NCI-H187 treated with DMSO at 0.1 percent for 48 hours (cell line): ENCODE results near the gene TUFT1.
"Not testable (repeated sequence)": the region's sequence is repeated elsewhere in the genome, so short reads cannot be mapped to it uniquely, and the experiment has no call there.

Experiments used
- DNase-seq: peaks from one replicate; lab custom pipeline; 2025; lab: John Stamatoyannopoulos, UW

Gene TUFT1

GRCh38 chr1:151512801-151513625, 27.1 kb upstream of the TUFT1 start:
- DNase-seq = no peak

- DNase-seq = no peak
Measured at GRCh38 chr1:151513626-151514121, 26.4 kb upstream of the TUFT1 start.

GRCh38 chr1:151514366-151514765, 25.7 kb upstream of the TUFT1 start:
- DNase-seq = no peak

- no peak for DNase-seq
Measured at GRCh38 chr1:151515265-151515664, 24.8 kb upstream of the TUFT1 start.

- DNase-seq = no peak
Measured at GRCh38 chr1:151516031-151516511, 24.0 kb upstream of the TUFT1 start.

- DNase-seq = no peak
Measured at GRCh38 chr1:151518431-151518830, 21.7 kb upstream of the TUFT1 start.

- DNase-seq = no peak
Measured at GRCh38 chr1:151518936-151519335, 21.2 kb upstream of the TUFT1 start.

- no peak for DNase-seq
Measured at GRCh38 chr1:151519667-151520066, 20.4 kb upstream of the TUFT1 start.

- DNase-seq = no peak
Measured at GRCh38 chr1:151520359-151520758, 19.8 kb upstream of the TUFT1 start.

GRCh38 chr1:151522427-151522826, 17.7 kb upstream of the TUFT1 start:
- DNase-seq = not testable (repeated sequence)

GRCh38 chr1:151523326-151523725, 16.8 kb upstream of the TUFT1 start:
- no peak for DNase-seq

- no peak for DNase-seq
Measured at GRCh38 chr1:151524736-151525135, 15.4 kb upstream of the TUFT1 start.

GRCh38 chr1:151526735-151527525, 13.2 kb upstream of the TUFT1 start:
- no peak for DNase-seq

GRCh38 chr1:151529211-151529702, 10.9 kb upstream of the TUFT1 start:
- DNase-seq = no peak

GRCh38 chr1:151529781-151530180, 10.3 kb upstream of the TUFT1 start:
- no peak for DNase-seq

GRCh38 chr1:151530461-151530860, 9.6 kb upstream of the TUFT1 start:
- no peak for DNase-seq

GRCh38 chr1:151533870-151534269, 6.2 kb upstream of the TUFT1 start:
- DNase-seq = no peak

- peak; percentile 49 for DNase-seq
Measured at GRCh38 chr1:151534662-151535278, 5.3 kb upstream of the TUFT1 start.

- DNase-seq = no peak
Measured at GRCh38 chr1:151535326-151536271, 4.5 kb upstream of the TUFT1 start.

- DNase-seq = no peak
Measured at GRCh38 chr1:151536499-151536898, 3.6 kb upstream of the TUFT1 start.

- DNase-seq = no peak
Measured at GRCh38 chr1:151537112-151537511, 3.0 kb upstream of the TUFT1 start.
